A549 (cell line): ENCODE data around the gene RPUSD2. TPM values are rescaled to one million over a fixed set of nuclear protein-coding genes. Genes with fewer than 3 reads are reported as not detected.

Source experiments
- ATAC-seq, 2 experiments: fragments of 200-7000 bp in 1 of 2; fragments of >200 bp in 1 of 2; cut with Nextera tagmentation in 1 of 2; cut with Tn5 transposase in 1 of 2; 3 replicates each; pipeline versions ENCODE4 v1.8.0 to v1.9.1; 2018 to 2020; ENCODE audit warnings: mild to moderate bottlenecking in 1 of 2, moderate library complexity in 1 of 2
- CTCF ChIA-PET: fragments of 300-600 bp; sonication (Branson Sonifier 250); formaldehyde crosslinking; extraction: SDS; loops from one replicate; lab custom pipeline; 2021; ENCODE audit warnings: antibody characterized with exemption, inconsistent platforms; lab: Yijun Ruan, JAX
- POLR2A ChIA-PET: fragments of 350-600 bp; formaldehyde crosslinking; extraction: SDS; loops from one replicate; lab custom pipeline; 2021; ENCODE audit warnings: antibody characterized with exemption, inconsistent platforms; lab: Yijun Ruan, JAX
- DNase-seq, 2 experiments: peaks; one replicate each; pipeline versions ENCODE4 v3.0.0 to v3.0.0-alpha.2; 2011 to 2016; ENCODE audit warnings: low read depth in 1 of 2, low spot score in 1 of 2
- FAIRE-seq: peaks from 2 replicates; lab custom pipeline; 2011; peaks lifted over from hg19 to GRCh38; lab: Jason Lieb, UNC
- H3K27ac ChIP-seq, 2 experiments: fragments of >200 bp; sonication (Bioruptor Twin); formaldehyde crosslinking; 3 replicates each; pipeline ENCODE4 v1.5.1; 2016 to 2017
- H3K4me1 ChIP-seq: fragments of >200 bp; sonication (Bioruptor Twin); formaldehyde crosslinking; 3 replicates; pipeline ENCODE4 v1.6.1; 2016
- H3K4me2 ChIP-seq: fragments of >200 bp; sonication (Bioruptor Twin); formaldehyde crosslinking; 3 replicates; pipeline ENCODE4 v1.6.1; 2016
- H3K4me3 ChIP-seq: fragments of >200 bp; sonication (Bioruptor Twin); formaldehyde crosslinking; 3 replicates; pipeline ENCODE4 v1.5.1; 2016
- H3K9me3 ChIP-seq: fragments of >200 bp; sonication (Bioruptor Twin); formaldehyde crosslinking; 3 replicates; pipeline ENCODE4 v1.6.1; 2016
- CHD4 ChIP-seq: fragments of 200-600 bp; sonication (generic); IDR thresholded peaks from 2 replicates; pipeline ENCODE4 v1.6.1; 2016; ENCODE audit warnings: antibody characterized with exemption, mild to moderate bottlenecking, borderline replicate concordance
- EHMT2 ChIP-seq: fragments of 200-600 bp; sonication (generic); IDR thresholded peaks from 2 replicates; pipeline ENCODE4 v1.6.1; 2016; ENCODE audit warnings: antibody characterized with exemption, low read depth, mild to moderate bottlenecking, moderate library complexity
- ESRRA ChIP-seq: fragments of 150-350 bp; IDR thresholded peaks from 2 replicates; pipeline ENCODE4 v1.6.1; 2014; ENCODE audit warnings: mild to moderate bottlenecking, low read length, borderline replicate concordance
- FOSL2 ChIP-seq, 2 experiments: fragments of 450-650 bp in 1 of 2; fragments of >200 bp in 1 of 2; sonication (Bioruptor Twin) in 1 of 2; formaldehyde crosslinking; IDR thresholded peaks; 2 replicates each; pipeline versions ENCODE4 v1.5.0 to v1.6.1; 2016 to 2020; ENCODE audit warnings: mild to moderate bottlenecking in 1 of 2, moderate library complexity in 1 of 2
- RFX5 ChIP-seq: fragments of 450-650 bp; IDR thresholded peaks from 2 replicates; pipeline ENCODE4 v1.7.1; 2014; ENCODE audit warnings: antibody characterized with exemption, mild to moderate bottlenecking, moderate library complexity
- WGBS: methylation state at CpG from one replicate; pipeline ENCODE4 v1.1.6; 2017; ENCODE audit errors: missing lambda C conversion rate; 5-methylcytosine and 5-hydroxymethylcytosine counted together
- polyA plus RNA-seq, 4 experiments: library from polyadenylated mRNA; depleted of rRNA in 3 of 4; stranded (reverse); fragments of >200 nt; fragmentation: RNase III in 1 of 4; extraction: RNeasy Plus Mini Kit Qiagen cat#74134 plus additional on column Dnase treatment in 1 of 4; gene quantifications; 2 replicates in 3 of 4; 3 replicates in 1 of 4; pipeline ENCODE4 v1.2.3, GENCODE V29; 2011 to 2017
- small RNA-seq, 6 experiments: library from RNA; depleted of rRNA; stranded (forward); fragments of <200 nt; gene quantifications; one replicate each; pipeline ENCODE3, GENCODE V24; 2012
- TF ChIP-seq, protein P1 (sequence below): fragments of >200 bp; sonication (Bioruptor Twin); formaldehyde crosslinking; IDR thresholded peaks from 3 replicates; pipeline ENCODE4 v1.5.1; 2016
- TF ChIP-seq, protein P2 (sequence below): IDR thresholded peaks from 2 replicates; pipeline ENCODE4 v1.6.1; 2012; ENCODE audit warnings: low read depth, borderline replicate concordance
- TF ChIP-seq, protein P3 (sequence below): fragments of 150-350 bp; IDR thresholded peaks from 2 replicates; pipeline ENCODE4 v1.6.1; 2014; ENCODE audit warnings: low read depth, mild to moderate bottlenecking, low read length
- TF ChIP-seq, protein P4 (sequence below): fragments of 250-450 bp; sonication (Bioruptor Pico); IDR thresholded peaks from 2 replicates; pipeline ENCODE4 v1.5.0; 2020; ENCODE audit warnings: low read depth, mild to moderate bottlenecking, moderate library complexity

Gene RPUSD2
- polyA plus RNA-seq, 2 of the 4 experiments (the other 2 are of a cell fraction): 6.7 to 9.9 TPM

GRCh38 chr15:40623361-40623760 is 54.3 kb downstream of the RPUSD2 start:
- WGBS: 98% methylated on average over 2 of the region's 2 CpGs

More at GRCh38 chr15:40623361-40623760, 54.3 kb downstream of the RPUSD2 start:
- H3K4me3 ChIP-seq: no peak overlapping the region
- TF ChIP-seq FOSL2 (IDR thresholded peaks at IDR 0.05) (no peak), FOSL2 (CRISPR knock-in tag; IDR thresholded peaks at IDR 0.05) (no peak), ESRRA (no peak), RFX5 (no peak), EHMT2 (no peak), CHD4 (no peak)
- TF ChIP-seq, protein P1, sequence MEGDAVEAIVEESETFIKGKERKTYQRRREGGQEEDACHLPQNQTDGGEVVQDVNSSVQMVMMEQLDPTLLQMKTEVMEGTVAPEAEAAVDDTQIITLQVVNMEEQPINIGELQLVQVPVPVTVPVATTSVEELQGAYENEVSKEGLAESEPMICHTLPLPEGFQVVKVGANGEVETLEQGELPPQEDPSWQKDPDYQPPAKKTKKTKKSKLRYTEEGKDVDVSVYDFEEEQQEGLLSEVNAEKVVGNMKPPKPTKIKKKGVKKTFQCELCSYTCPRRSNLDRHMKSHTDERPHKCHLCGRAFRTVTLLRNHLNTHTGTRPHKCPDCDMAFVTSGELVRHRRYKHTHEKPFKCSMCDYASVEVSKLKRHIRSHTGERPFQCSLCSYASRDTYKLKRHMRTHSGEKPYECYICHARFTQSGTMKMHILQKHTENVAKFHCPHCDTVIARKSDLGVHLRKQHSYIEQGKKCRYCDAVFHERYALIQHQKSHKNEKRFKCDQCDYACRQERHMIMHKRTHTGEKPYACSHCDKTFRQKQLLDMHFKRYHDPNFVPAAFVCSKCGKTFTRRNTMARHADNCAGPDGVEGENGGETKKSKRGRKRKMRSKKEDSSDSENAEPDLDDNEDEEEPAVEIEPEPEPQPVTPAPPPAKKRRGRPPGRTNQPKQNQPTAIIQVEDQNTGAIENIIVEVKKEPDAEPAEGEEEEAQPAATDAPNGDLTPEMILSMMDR: no peak
- TF ChIP-seq, protein P2, sequence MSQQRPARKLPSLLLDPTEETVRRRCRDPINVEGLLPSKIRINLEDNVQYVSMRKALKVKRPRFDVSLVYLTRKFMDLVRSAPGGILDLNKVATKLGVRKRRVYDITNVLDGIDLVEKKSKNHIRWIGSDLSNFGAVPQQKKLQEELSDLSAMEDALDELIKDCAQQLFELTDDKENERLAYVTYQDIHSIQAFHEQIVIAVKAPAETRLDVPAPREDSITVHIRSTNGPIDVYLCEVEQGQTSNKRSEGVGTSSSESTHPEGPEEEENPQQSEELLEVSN: no peak
- TF ChIP-seq, protein P3, sequence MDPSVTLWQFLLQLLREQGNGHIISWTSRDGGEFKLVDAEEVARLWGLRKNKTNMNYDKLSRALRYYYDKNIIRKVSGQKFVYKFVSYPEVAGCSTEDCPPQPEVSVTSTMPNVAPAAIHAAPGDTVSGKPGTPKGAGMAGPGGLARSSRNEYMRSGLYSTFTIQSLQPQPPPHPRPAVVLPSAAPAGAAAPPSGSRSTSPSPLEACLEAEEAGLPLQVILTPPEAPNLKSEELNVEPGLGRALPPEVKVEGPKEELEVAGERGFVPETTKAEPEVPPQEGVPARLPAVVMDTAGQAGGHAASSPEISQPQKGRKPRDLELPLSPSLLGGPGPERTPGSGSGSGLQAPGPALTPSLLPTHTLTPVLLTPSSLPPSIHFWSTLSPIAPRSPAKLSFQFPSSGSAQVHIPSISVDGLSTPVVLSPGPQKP: no peak
- TF ChIP-seq, protein P4, sequence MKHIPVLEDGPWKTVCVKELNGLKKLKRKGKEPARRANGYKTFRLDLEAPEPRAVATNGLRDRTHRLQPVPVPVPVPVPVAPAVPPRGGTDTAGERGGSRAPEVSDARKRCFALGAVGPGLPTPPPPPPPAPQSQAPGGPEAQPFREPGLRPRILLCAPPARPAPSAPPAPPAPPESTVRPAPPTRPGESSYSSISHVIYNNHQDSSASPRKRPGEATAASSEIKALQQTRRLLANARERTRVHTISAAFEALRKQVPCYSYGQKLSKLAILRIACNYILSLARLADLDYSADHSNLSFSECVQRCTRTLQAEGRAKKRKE (CRISPR knock-in tag): no peak
- TF ChIP-seq, all 56 proteins: peak for 0
- POLR2A ChIA-PET: no interaction called here
- FAIRE-seq (no peak), DNase-seq (no peak), ATAC-seq (no peak)
- Histone ChIP-seq H3K4me1 (no peaks in the 10 kb centered on the region), H3K9me3 (no peaks in the 10 kb centered on the region), H3K4me2 (no peak overlapping the region), H3K27ac (no peak overlapping the region)
- CTCF ChIA-PET: interaction anchor here (0.7 kb wide), 2 partner anchors 20 to 34 kb away, joined by 3 read pairs; no protein-coding TSS in a partner anchor

Small RNAs within 50 kb of the gene (small RNA-seq; reads per million reads assigned to genes)
- gene RF00017 (0 reads per million in 6 experiments), gene RN7SL376P (0 reads per million in 6 experiments), gene RNU6-516P (0 to 3.8 (median 0) reads per million in 6 experiments)

Other genes starting within 250 kb of the RPUSD2 start
- 2.8 and 3.5 TPM in 2 replicates for gene INAFM2, start 245.6 kb upstream of the RPUSD2 start, polyA plus RNA-seq (2011; rRNA removed)
- 3.3 to 3.9 TPM (median 3.8 TPM) in 3 replicates for gene INAFM2, start 245.6 kb upstream of the RPUSD2 start, polyA plus RNA-seq (2017; fragmentation: RNase III; extraction: RNeasy Plus Mini Kit Qiagen cat#74134 plus additional on column Dnase treatment)
- 1.9 and 2.8 TPM in 2 replicates for gene CCDC9B, start 228.4 kb upstream of the RPUSD2 start, polyA plus RNA-seq (2011; rRNA removed)
- 23.4 to 28.7 TPM (median 27.4 TPM) in 3 replicates for gene CCDC9B, start 228.4 kb upstream of the RPUSD2 start, polyA plus RNA-seq (2017; fragmentation: RNase III; extraction: RNeasy Plus Mini Kit Qiagen cat#74134 plus additional on column Dnase treatment)
- gene PHGR1, start 218.3 kb upstream of the RPUSD2 start, polyA plus RNA-seq (2011; rRNA removed): not detected in 2 replicates
- gene PHGR1, start 218.3 kb upstream of the RPUSD2 start, polyA plus RNA-seq (2017; fragmentation: RNase III; extraction: RNeasy Plus Mini Kit Qiagen cat#74134 plus additional on column Dnase treatment): not detected in 3 replicates
- 0.26 and 0.52 TPM in 2 replicates for gene DISP2, start 211.1 kb upstream of the RPUSD2 start, polyA plus RNA-seq (2011; rRNA removed)
- 0.39 to 0.82 TPM (median 0.56 TPM) in 3 replicates for gene DISP2, start 211.1 kb upstream of the RPUSD2 start, polyA plus RNA-seq (2017; fragmentation: RNase III; extraction: RNeasy Plus Mini Kit Qiagen cat#74134 plus additional on column Dnase treatment)
- gene KNSTRN, start 186.6 kb upstream of the RPUSD2 start, polyA plus RNA-seq (2011; rRNA removed): 41.2 and 50.3 TPM in 2 replicates
- 45.0 to 52.6 TPM (median 48.0 TPM) in 3 replicates for gene KNSTRN, start 186.6 kb upstream of the RPUSD2 start, polyA plus RNA-seq (2017; fragmentation: RNase III; extraction: RNeasy Plus Mini Kit Qiagen cat#74134 plus additional on column Dnase treatment)
- gene IVD, start 163.5 kb upstream of the RPUSD2 start, polyA plus RNA-seq (2011; rRNA removed): 10.2 and 14.8 TPM in 2 replicates
- gene IVD, start 163.5 kb upstream of the RPUSD2 start, polyA plus RNA-seq (2017; fragmentation: RNase III; extraction: RNeasy Plus Mini Kit Qiagen cat#74134 plus additional on column Dnase treatment): 12.4 to 13.0 TPM (median 12.6 TPM) in 3 replicates
- gene BAHD1, start 128.3 kb upstream of the RPUSD2 start, polyA plus RNA-seq (2011; rRNA removed): 2.3 and 2.8 TPM in 2 replicates
- 10.1 to 11.1 TPM (median 10.9 TPM) in 3 replicates for gene BAHD1, start 128.3 kb upstream of the RPUSD2 start, polyA plus RNA-seq (2017; fragmentation: RNase III; extraction: RNeasy Plus Mini Kit Qiagen cat#74134 plus additional on column Dnase treatment)
- gene CHST14, start 98.3 kb upstream of the RPUSD2 start, polyA plus RNA-seq (2011; rRNA removed): 8.6 and 9.8 TPM in 2 replicates
- gene CHST14, start 98.3 kb upstream of the RPUSD2 start, polyA plus RNA-seq (2017; fragmentation: RNase III; extraction: RNeasy Plus Mini Kit Qiagen cat#74134 plus additional on column Dnase treatment): 8.7 to 11.0 TPM (median 10.8 TPM) in 3 replicates
- gene CCDC32, start 4.3 kb upstream of the RPUSD2 start, polyA plus RNA-seq (2011; rRNA removed): 9.7 and 13.1 TPM in 2 replicates
- 20.6 to 27.0 TPM (median 25.0 TPM) in 3 replicates for gene CCDC32, start 4.3 kb upstream of the RPUSD2 start, polyA plus RNA-seq (2017; fragmentation: RNase III; extraction: RNeasy Plus Mini Kit Qiagen cat#74134 plus additional on column Dnase treatment)
- gene KNL1, start 24.9 kb downstream of the RPUSD2 start, polyA plus RNA-seq (2011; rRNA removed): 10.5 and 13.2 TPM in 2 replicates
- 6.3 to 7.6 TPM (median 7.5 TPM) in 3 replicates for gene KNL1, start 24.9 kb downstream of the RPUSD2 start, polyA plus RNA-seq (2017; fragmentation: RNase III; extraction: RNeasy Plus Mini Kit Qiagen cat#74134 plus additional on column Dnase treatment)
- 11.5 and 12.9 TPM in 2 replicates for gene RAD51, start 125.9 kb downstream of the RPUSD2 start, polyA plus RNA-seq (2011; rRNA removed)
- gene RAD51, start 125.9 kb downstream of the RPUSD2 start, polyA plus RNA-seq (2017; fragmentation: RNase III; extraction: RNeasy Plus Mini Kit Qiagen cat#74134 plus additional on column Dnase treatment): 14.4 to 17.2 TPM (median 16.5 TPM) in 3 replicates
- gene RMDN3, start 186.0 kb downstream of the RPUSD2 start, polyA plus RNA-seq (2011; rRNA removed): 13.4 and 15.4 TPM in 2 replicates
- gene RMDN3, start 186.0 kb downstream of the RPUSD2 start, polyA plus RNA-seq (2017; fragmentation: RNase III; extraction: RNeasy Plus Mini Kit Qiagen cat#74134 plus additional on column Dnase treatment): 16.9 to 17.9 TPM (median 17.2 TPM) in 3 replicates
- gene GCHFR, start 194.8 kb downstream of the RPUSD2 start, polyA plus RNA-seq (2011; rRNA removed): 6.9 and 7.7 TPM in 2 replicates
- gene GCHFR, start 194.8 kb downstream of the RPUSD2 start, polyA plus RNA-seq (2017; fragmentation: RNase III; extraction: RNeasy Plus Mini Kit Qiagen cat#74134 plus additional on column Dnase treatment): 6.9 to 9.7 TPM (median 7.7 TPM) in 3 replicates
- 0.10 and 0.11 TPM in 2 replicates for gene C15orf62, start 200.7 kb downstream of the RPUSD2 start, polyA plus RNA-seq (2011; rRNA removed)
- 0.05 to 0.13 TPM (median 0.09 TPM) in 3 replicates for gene C15orf62, start 200.7 kb downstream of the RPUSD2 start, polyA plus RNA-seq (2017; fragmentation: RNase III; extraction: RNeasy Plus Mini Kit Qiagen cat#74134 plus additional on column Dnase treatment)
- gene ZFYVE19, start 237.8 kb downstream of the RPUSD2 start, polyA plus RNA-seq (2011; rRNA removed): 15.6 and 20.5 TPM in 2 replicates
- 21.1 to 25.6 TPM (median 23.7 TPM) in 3 replicates for gene ZFYVE19, start 237.8 kb downstream of the RPUSD2 start, polyA plus RNA-seq (2017; fragmentation: RNase III; extraction: RNeasy Plus Mini Kit Qiagen cat#74134 plus additional on column Dnase treatment)
- gene DNAJC17, start 238.2 kb downstream of the RPUSD2 start, polyA plus RNA-seq (2011; rRNA removed): 17.7 and 24.4 TPM in 2 replicates
- 19.2 to 22.3 TPM (median 19.5 TPM) in 3 replicates for gene DNAJC17, start 238.2 kb downstream of the RPUSD2 start, polyA plus RNA-seq (2017; fragmentation: RNase III; extraction: RNeasy Plus Mini Kit Qiagen cat#74134 plus additional on column Dnase treatment)